Upper lobe of left lung (tissue), 4 donors: ENCODE results near the gene GPC4.

Source experiments
- CTCF ChIP-seq, 6 experiments: fragments of 450-650 bp in 4 of 6; fragments of 200-600 bp in 2 of 6; sonication (generic) in 2 of 6; IDR thresholded peaks; one replicate each; pipeline ENCODE4 v1.5.1; 2016 to 2019; ENCODE audit warnings: antibody characterized with exemption in 6 of 6
- POLR2A ChIP-seq, 4 donors: fragments of 450-650 bp; IDR thresholded peaks; one replicate each; pipeline ENCODE4 v1.5.1; 2016 to 2017; ENCODE audit warnings: antibody characterized with exemption in 4 of 4, mild to moderate bottlenecking in 2 of 4

GRCh38 chrX:133389975-133390374, 25.3 kb downstream of the GPC4 start:
- TF ChIP-seq CTCF (IDR thresholded peaks at IDR 0.05) (no peak), POLR2A (IDR thresholded peaks at IDR 0.05) (no peak)
